B cell (primary cell): Measurements from ENCODE around the gene PHF21B. TPM values are rescaled to one million over a fixed set of nuclear protein-coding genes. Genes with fewer than 3 reads are reported as not detected.
"Not testable (repeated sequence)": the region's sequence is repeated elsewhere in the genome, so short reads cannot be mapped to it uniquely, and the experiment has no call there.

Source experiments
- ATAC-seq: fragments of 200-7000 bp; cut with Tn5 transposase; one replicate; pipeline ENCODE4 v1.10.0; 2021; ENCODE audit warnings: low read depth, mild to moderate bottlenecking, moderate number of reproducible peaks, moderate library complexity
- CTCF ChIA-PET: fragments of 350-600 bp; sonication (Branson Sonifier 250); formaldehyde crosslinking; loops from one replicate; lab custom pipeline; 2021; ENCODE audit warnings: antibody characterized with exemption, inconsistent platforms; lab: Charles Lee
- POLR2A ChIA-PET: fragments of 350-600 bp; sonication (Branson Sonifier 250); formaldehyde crosslinking; loops from one replicate; lab custom pipeline; 2021; ENCODE audit warnings: antibody characterized with exemption; lab: Charles Lee
- DNase-seq: peaks from one replicate; pipeline ENCODE4 v3.0.0; 2013
- H2AFZ ChIP-seq: 2 replicates; pipeline ENCODE4 v1.6.1; 2012; ENCODE audit warnings: mild to moderate bottlenecking, low read depth, low read length; ENCODE audit not compliant: insufficient read depth, poor library complexity, severe bottlenecking
- H3K27ac ChIP-seq, 2 donors: 1 replicate in 1 of 2; 2 replicates in 1 of 2; pipeline ENCODE4 v1.5.1; 2012 to 2013; ENCODE audit warnings: low read length in 2 of 2, mild to moderate bottlenecking in 2 of 2, moderate library complexity in 1 of 2
- H3K27me3 ChIP-seq, 4 experiments: fragments of 200-600 bp in 1 of 4; sonication (generic) in 1 of 4; replicated peaks in 1 of 4; 1 replicate in 2 of 4; 2 replicates in 2 of 4; pipeline versions ENCODE4 v1.6.1 to v1.7.0; 2013 to 2016; ENCODE audit warnings: low read length in 3 of 4, mild to moderate bottlenecking in 2 of 4, mixed read lengths in 1 of 4, moderate library complexity in 1 of 4; ENCODE audit not compliant: insufficient read depth in 4 of 4, control insufficient read depth in 3 of 4; ENCODE audit errors: control extremely low read depth in 1 of 4
- H3K36me3 ChIP-seq, 2 experiments: replicated peaks in 1 of 2; 1 replicate in 1 of 2; 2 replicates in 1 of 2; pipeline versions ENCODE4 v1.6.1 to v1.7.1; 2013; ENCODE audit warnings: low read length in 1 of 2; ENCODE audit not compliant: insufficient read depth in 2 of 2, control insufficient read depth in 1 of 2; ENCODE audit errors: control extremely low read depth in 1 of 2, extremely low read depth in 1 of 2
- H3K4me1 ChIP-seq, 2 donors: fragments of 200-600 bp in 1 of 2; sonication (generic) in 1 of 2; 1 replicate in 1 of 2; 2 replicates in 1 of 2; pipeline versions ENCODE4 v1.5.1 to v1.6.1; 2013 to 2017; ENCODE audit warnings: low read length in 2 of 2; ENCODE audit not compliant: control insufficient read depth in 2 of 2, insufficient read depth in 2 of 2
- H3K4me2 ChIP-seq: replicated peaks from 2 replicates; pipeline ENCODE3; 2012; ENCODE audit warnings: mild to moderate bottlenecking, low read depth, low read length; ENCODE audit not compliant: poor library complexity, severe bottlenecking
- H3K4me3 ChIP-seq, 5 experiments: fragments of 200-600 bp in 1 of 5; sonication (generic) in 1 of 5; 1 replicate in 3 of 5; 2 replicates in 2 of 5; pipeline versions ENCODE4 v1.5.1 to v1.7.0; 2011 to 2016; ENCODE audit warnings: low read length in 4 of 5, mild to moderate bottlenecking in 4 of 5, low read depth in 2 of 5, control low read depth in 1 of 5, moderate library complexity in 1 of 5; ENCODE audit not compliant: insufficient read depth in 1 of 5; ENCODE audit errors: control extremely low read depth in 1 of 5, extremely low read depth in 1 of 5
- H3K79me2 ChIP-seq: fragments of 200-600 bp; sonication (generic); one replicate; pipeline ENCODE4 v1.6.0; 2016; ENCODE audit warnings: low read length; ENCODE audit not compliant: control insufficient read depth, insufficient read depth
- H3K9ac ChIP-seq: fragments of 200-600 bp; sonication (generic); 2 replicates; pipeline ENCODE4 v1.6.1; 2017; ENCODE audit warnings: mild to moderate bottlenecking, low read length, moderate library complexity
- H3K9me3 ChIP-seq, 3 donors: one replicate each; pipeline versions ENCODE4 v1.6.1 to v1.7.1; 2013; ENCODE audit warnings: low read length in 2 of 3; ENCODE audit not compliant: control insufficient read depth in 2 of 3, insufficient read depth in 1 of 3; ENCODE audit errors: control extremely low read depth in 1 of 3
- H4K20me1 ChIP-seq: 2 replicates; pipeline ENCODE4 v1.6.0; 2012; ENCODE audit warnings: mild to moderate bottlenecking, low read length; ENCODE audit not compliant: insufficient read depth, control insufficient read depth, poor library complexity, severe bottlenecking
- H3K27ac Mint-ChIP-seq: one replicate; pipeline ENCODE4 v1.8.0; 2021; ENCODE audit warnings: mixed read lengths
- H3K27me3 Mint-ChIP-seq: one replicate; pipeline ENCODE4 v1.8.0; 2021; ENCODE audit warnings: mixed read lengths
- H3K4me1 Mint-ChIP-seq: one replicate; pipeline ENCODE4 v1.8.0; 2021; ENCODE audit warnings: mixed read lengths
- H3K4me3 Mint-ChIP-seq: one replicate; pipeline ENCODE4 v1.8.0; 2021; ENCODE audit warnings: mixed read lengths
- H3K9me3 Mint-ChIP-seq: one replicate; pipeline ENCODE4 v1.8.0; 2022; ENCODE audit warnings: mixed read lengths; ENCODE audit not compliant: insufficient read depth
- CTCF ChIP-seq: fragments of 200-600 bp; IDR thresholded peaks from one replicate; pipeline ENCODE4 v1.8.0; 2022; ENCODE audit warnings: antibody characterized with exemption, mild to moderate bottlenecking
- EZH2 ChIP-seq: IDR thresholded peaks from 2 replicates; pipeline ENCODE4 v1.6.1; 2012; ENCODE audit warnings: borderline replicate concordance, low read depth, mild to moderate bottlenecking, moderate library complexity, low read length; ENCODE audit not compliant: insufficient read depth, poor library complexity, severe bottlenecking
- WGBS: methylation state at CpG from one replicate; pipeline ENCODE4 v1.1.5; 2013; ENCODE audit warnings: missing lambda C conversion rate; ENCODE audit not compliant: insufficient coverage; 5-methylcytosine and 5-hydroxymethylcytosine counted together
- intact Hi-C: fragments of 100-400 bp; cut with micrococcal nuclease; formaldehyde crosslinking; loops from one replicate; pipeline ENCODE4 v1.10.0; 2022
- polyA plus RNA-seq: library from polyadenylated mRNA; depleted of rRNA; stranded (reverse); fragments of >200 nt; gene quantifications from 2 replicates; pipeline ENCODE4 v1.2.3, GENCODE V29; 2012
- total RNA-seq, 2 donors: library from RNA; stranded (reverse); fragments of 120-200 nt in 1 of 2; gene quantifications; 1 replicate in 1 of 2; 2 replicates in 1 of 2; pipeline versions ENCODE4 v1.2.3 to v1.2.4, GENCODE V29; 2013 to 2022

PHF21B gene
- total and polyA plus RNA-seq, 2 donors (not counting 1 experiment from before 2014, with no cell fraction given): not detected

- no peak overlapping the region for H3K27ac ChIP-seq
- ChIA-PET CTCF (no interaction called here), POLR2A (no interaction called here)
- no peak overlapping the region for H3K4me3 Mint-ChIP-seq
- intact Hi-C loops: no loop called here
- no peaks in the 10 kb centered on the region for H3K9me3 ChIP-seq
- H3K4me1 ChIP-seq: no peaks in the 10 kb centered on the region
- H3K27ac Mint-ChIP-seq: no peak overlapping the region
- no peaks in the 10 kb centered on the region for H3K27me3 ChIP-seq
- no peak overlapping the region for H3K9ac ChIP-seq
- H3K4me2 ChIP-seq: no peak overlapping the region
- no peaks in the 10 kb centered on the region for H3K4me1 Mint-ChIP-seq
- no peak for DNase-seq
- WGBS: 93% methylated on average over 12 of the region's 13 CpGs
- H3K79me2 ChIP-seq: no peaks in the 10 kb centered on the region
- TF ChIP-seq EZH2 (no peak), CTCF (no peak)
- peaks cover 2% of the 10 kb centered on the region for H3K27me3 Mint-ChIP-seq
- ATAC-seq: no peak
- no peaks in the 10 kb centered on the region for H4K20me1 ChIP-seq
- no peak overlapping the region for H3K4me3 ChIP-seq
- H2AFZ ChIP-seq: no peak overlapping the region
- H3K9me3 Mint-ChIP-seq: no peaks in the 10 kb centered on the region
- H3K36me3 ChIP-seq: no peaks in the 10 kb centered on the region
These were observed 150.2 kb downstream of the PHF21B start for GRCh38 chr22:44859641-44860040.

GRCh38 chr22:44858819-44859218 lies 151.0 kb downstream of the PHF21B start:
- intact Hi-C loops, H3K4me3 Mint-ChIP-seq, POLR2A ChIA-PET, H3K9ac ChIP-seq, H3K9me3 ChIP-seq, H3K27me3 Mint-ChIP-seq, H3K4me1 Mint-ChIP-seq, DNase-seq, H3K4me3 ChIP-seq, H3K79me2 ChIP-seq, H3K27ac Mint-ChIP-seq, H3K4me1 ChIP-seq, H3K27ac ChIP-seq, H3K27me3 ChIP-seq, ATAC-seq, H2AFZ ChIP-seq, H3K36me3 ChIP-seq, H4K20me1 ChIP-seq, H3K4me2 ChIP-seq, CTCF ChIA-PET, H3K9me3 Mint-ChIP-seq: not testable (repeated sequence)
- no CpG with 5 or more reads among the region's 7 CpGs for WGBS
